Stimulated activated CD4-positive, alpha-beta T cell treated with anti-CD3 and anti-CD28 coated beads, TNF-alpha, amount 100 ng/mL, for 24 hours (primary cell): Measurements from ENCODE around the gene RAB40A.

Experiments
- DNase-seq, 3 experiments: peaks; one replicate each; pipeline ENCODE4 v3.0.0-alpha.2; 2020; ENCODE audit warnings: low read depth in 3 of 3

Gene RAB40A

GRCh38 chrX:103519389-103519788, at the start of gene RAB40A:
Gene RAB40A, minus strand, starts transcription at chrX:103519489. Its CDS starts 18,733 bp downstream, at chrX:103500756.
- no peak for DNase-seq

GRCh38 chrX:103565752-103566151, 46.5 kb upstream of the RAB40A start:
- DNase-seq: no peak

- DNase-seq: no peak
Measured at GRCh38 chrX:103565197-103565596, 45.9 kb upstream of the RAB40A start.

GRCh38 chrX:103562801-103563200, 43.5 kb upstream of the RAB40A start:
- no peak for DNase-seq

- no peak for DNase-seq
Measured at GRCh38 chrX:103560256-103560655, 41.0 kb upstream of the RAB40A start.

GRCh38 chrX:103556963-103557612, 37.8 kb upstream of the RAB40A start:
- DNase-seq: no peak

- DNase-seq: peak; percentile 49 to 57 (median 49)
Measured at GRCh38 chrX:103554687-103555424, 35.6 kb upstream of the RAB40A start.

- DNase-seq: no peak
Measured at GRCh38 chrX:103552236-103552635, 32.9 kb upstream of the RAB40A start.

GRCh38 chrX:103550415-103551051, 31.2 kb upstream of the RAB40A start:
- DNase-seq: no peak

- DNase-seq: no peak
Measured at GRCh38 chrX:103549916-103550315, 30.6 kb upstream of the RAB40A start.

- no peak for DNase-seq
Measured at GRCh38 chrX:103540145-103540544, 20.9 kb upstream of the RAB40A start.

GRCh38 chrX:103539695-103540094, 20.4 kb upstream of the RAB40A start:
- DNase-seq: no peak

GRCh38 chrX:103538728-103539127, 19.4 kb upstream of the RAB40A start:
- DNase-seq: no peak

- DNase-seq: no peak
Measured at GRCh38 chrX:103537871-103538387, 18.6 kb upstream of the RAB40A start.

- DNase-seq: no peak
Measured at GRCh38 chrX:103536732-103537131, 17.4 kb upstream of the RAB40A start.

- DNase-seq: no peak
Measured at GRCh38 chrX:103536071-103536470, 16.8 kb upstream of the RAB40A start.

- no peak for DNase-seq
Measured at GRCh38 chrX:103535206-103535605, 15.9 kb upstream of the RAB40A start.

GRCh38 chrX:103533511-103534216, 14.4 kb upstream of the RAB40A start:
- peak; percentile 33 to 65 (median 35) for DNase-seq

- DNase-seq: no peak
Measured at GRCh38 chrX:103531002-103531401, 11.7 kb upstream of the RAB40A start.

GRCh38 chrX:103530545-103530944, 11.3 kb upstream of the RAB40A start:
- no peak for DNase-seq

GRCh38 chrX:103529550-103529949, 10.3 kb upstream of the RAB40A start:
- no peak for DNase-seq

GRCh38 chrX:103524747-103525146, 5.5 kb upstream of the RAB40A start:
- DNase-seq: no peak
